ENCODE results near the gene CD209.

DNA sequence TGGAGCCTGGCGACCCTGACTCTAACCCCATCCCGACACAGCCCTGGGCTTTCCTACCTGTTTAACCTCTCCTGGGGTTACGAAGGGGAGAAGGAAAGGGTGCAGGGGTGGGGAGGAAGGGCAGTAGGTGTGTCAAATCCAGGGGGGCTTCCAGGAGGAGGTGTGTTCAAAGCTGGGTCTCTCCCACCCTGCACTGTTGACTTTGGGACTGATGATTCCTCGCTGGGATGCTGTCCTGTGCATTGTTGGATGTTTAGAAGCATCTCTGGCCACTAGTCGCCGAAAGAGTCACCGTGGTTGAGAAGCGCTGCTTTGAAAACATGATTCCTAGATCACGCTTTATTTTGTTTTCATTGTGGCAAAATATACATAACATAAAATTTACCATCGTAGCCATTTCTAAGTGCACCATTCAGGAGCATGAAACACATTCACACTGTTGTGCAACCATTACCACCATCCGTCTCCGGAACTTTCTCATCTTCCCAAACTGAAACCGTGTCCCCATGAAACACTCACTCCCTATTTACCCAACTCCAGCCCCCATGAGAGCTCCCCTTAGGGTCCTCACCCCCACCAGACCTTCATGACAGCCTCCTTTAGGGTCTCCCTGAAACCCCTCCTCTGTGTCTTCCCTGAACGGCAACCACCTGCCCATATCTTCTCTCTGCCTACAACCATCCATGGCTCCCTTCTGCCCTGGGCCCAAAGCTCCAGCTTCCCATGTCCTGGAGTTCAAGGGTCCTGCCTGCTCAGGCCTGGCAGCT lies 41.0 kb downstream of the CD209 start:
- TF ChIP-seq POLR2A (IDR thresholded peaks at IDR 0.05) = no peak
- TF ChIP-seq, protein P1, sequence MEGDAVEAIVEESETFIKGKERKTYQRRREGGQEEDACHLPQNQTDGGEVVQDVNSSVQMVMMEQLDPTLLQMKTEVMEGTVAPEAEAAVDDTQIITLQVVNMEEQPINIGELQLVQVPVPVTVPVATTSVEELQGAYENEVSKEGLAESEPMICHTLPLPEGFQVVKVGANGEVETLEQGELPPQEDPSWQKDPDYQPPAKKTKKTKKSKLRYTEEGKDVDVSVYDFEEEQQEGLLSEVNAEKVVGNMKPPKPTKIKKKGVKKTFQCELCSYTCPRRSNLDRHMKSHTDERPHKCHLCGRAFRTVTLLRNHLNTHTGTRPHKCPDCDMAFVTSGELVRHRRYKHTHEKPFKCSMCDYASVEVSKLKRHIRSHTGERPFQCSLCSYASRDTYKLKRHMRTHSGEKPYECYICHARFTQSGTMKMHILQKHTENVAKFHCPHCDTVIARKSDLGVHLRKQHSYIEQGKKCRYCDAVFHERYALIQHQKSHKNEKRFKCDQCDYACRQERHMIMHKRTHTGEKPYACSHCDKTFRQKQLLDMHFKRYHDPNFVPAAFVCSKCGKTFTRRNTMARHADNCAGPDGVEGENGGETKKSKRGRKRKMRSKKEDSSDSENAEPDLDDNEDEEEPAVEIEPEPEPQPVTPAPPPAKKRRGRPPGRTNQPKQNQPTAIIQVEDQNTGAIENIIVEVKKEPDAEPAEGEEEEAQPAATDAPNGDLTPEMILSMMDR (IDR thresholded peaks at IDR 0.05) = no peak

Measured in uterus (tissue), 2 donors.